HL-60 (cell line): ENCODE measurements around the gene CLSTN2.

Source experiments
- DNase-seq, 2 experiments: peaks; one replicate each; pipeline ENCODE4 v3.0.0-alpha.2; 2010 to 2020; ENCODE audit warnings: low read depth in 1 of 2, low spot score in 1 of 2
- H3K27ac ChIP-seq: fragments of 250-450 bp; sonication (Bioruptor Pico); replicated peaks from 2 replicates; pipeline ENCODE4 v1.5.1; 2020; ENCODE audit warnings: mild to moderate bottlenecking, moderate library complexity
- H3K27me3 ChIP-seq: fragments of 250-450 bp; sonication (Bioruptor Pico); 2 replicates; pipeline ENCODE4 v1.5.1; 2021; ENCODE audit warnings: mild to moderate bottlenecking, moderate library complexity; ENCODE audit not compliant: insufficient read depth, poor library complexity, severe bottlenecking
- H3K4me3 ChIP-seq: replicated peaks from 2 replicates; pipeline ENCODE4 v1.5.1; 2011; ENCODE audit warnings: mild to moderate bottlenecking, control low read depth, low read length; ENCODE audit not compliant: insufficient read depth
- GABPA ChIP-seq: IDR thresholded peaks from 2 replicates; pipeline ENCODE4 v1.6.1; 2012; ENCODE audit warnings: low read depth
- POLR2AphosphoS5 ChIP-seq: IDR thresholded peaks from 2 replicates; pipeline ENCODE4 v1.6.1; 2012; ENCODE audit warnings: low read depth
- REST ChIP-seq: IDR thresholded peaks from 2 replicates; pipeline ENCODE4 v1.6.1; 2012; ENCODE audit warnings: low read depth; ENCODE audit not compliant: insufficient replicate concordance
- SPI1 ChIP-seq: IDR thresholded peaks from 2 replicates; pipeline ENCODE4 v1.6.1; 2012; ENCODE audit warnings: low read depth, mild to moderate bottlenecking, borderline replicate concordance
- TF ChIP-seq, protein P1 (sequence below): IDR thresholded peaks from one replicate; pipeline ENCODE4 v1.5.1; 2011; ENCODE audit warnings: low read length, control low read depth, inconsistent platforms; ENCODE audit not compliant: insufficient read depth

Gene CLSTN2

DNA sequence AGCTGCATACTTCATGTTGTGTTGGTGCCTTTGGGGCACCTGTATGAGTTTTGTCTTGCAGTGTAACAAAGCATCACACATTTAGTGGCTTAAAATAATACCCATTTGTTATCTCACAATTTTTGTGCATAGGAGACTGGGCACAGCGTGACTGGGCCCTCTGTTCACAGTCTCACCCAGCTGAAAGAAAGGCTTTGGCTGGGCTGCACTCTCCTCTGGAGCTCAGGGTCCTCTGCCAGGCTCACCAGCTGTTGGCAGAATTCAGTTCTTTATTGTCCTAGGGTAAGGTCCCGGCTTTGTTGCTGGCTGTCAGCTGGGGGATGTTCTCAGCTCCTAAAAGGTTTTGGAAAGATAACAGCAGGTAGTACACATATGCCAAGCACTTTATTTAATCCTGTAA, 263.3 kb downstream of the CLSTN2 start:
- no peak for TF ChIP-seq REST
- no peak for TF ChIP-seq POLR2AphosphoS5
- TF ChIP-seq SPI1: no peak
- TF ChIP-seq GABPA: no peak
- TF ChIP-seq, protein P1, sequence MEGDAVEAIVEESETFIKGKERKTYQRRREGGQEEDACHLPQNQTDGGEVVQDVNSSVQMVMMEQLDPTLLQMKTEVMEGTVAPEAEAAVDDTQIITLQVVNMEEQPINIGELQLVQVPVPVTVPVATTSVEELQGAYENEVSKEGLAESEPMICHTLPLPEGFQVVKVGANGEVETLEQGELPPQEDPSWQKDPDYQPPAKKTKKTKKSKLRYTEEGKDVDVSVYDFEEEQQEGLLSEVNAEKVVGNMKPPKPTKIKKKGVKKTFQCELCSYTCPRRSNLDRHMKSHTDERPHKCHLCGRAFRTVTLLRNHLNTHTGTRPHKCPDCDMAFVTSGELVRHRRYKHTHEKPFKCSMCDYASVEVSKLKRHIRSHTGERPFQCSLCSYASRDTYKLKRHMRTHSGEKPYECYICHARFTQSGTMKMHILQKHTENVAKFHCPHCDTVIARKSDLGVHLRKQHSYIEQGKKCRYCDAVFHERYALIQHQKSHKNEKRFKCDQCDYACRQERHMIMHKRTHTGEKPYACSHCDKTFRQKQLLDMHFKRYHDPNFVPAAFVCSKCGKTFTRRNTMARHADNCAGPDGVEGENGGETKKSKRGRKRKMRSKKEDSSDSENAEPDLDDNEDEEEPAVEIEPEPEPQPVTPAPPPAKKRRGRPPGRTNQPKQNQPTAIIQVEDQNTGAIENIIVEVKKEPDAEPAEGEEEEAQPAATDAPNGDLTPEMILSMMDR: no peak
- H3K27me3 ChIP-seq: no peaks in the 10 kb centered on the region
- H3K4me3 ChIP-seq: no peak overlapping the region
- no peak for DNase-seq
- H3K27ac ChIP-seq: no peak overlapping the region

- no peaks in the 10 kb centered on the region for H3K27me3 ChIP-seq
- H3K27ac ChIP-seq: no peak overlapping the region
- DNase-seq: no peak
- H3K4me3 ChIP-seq: no peak overlapping the region
- TF ChIP-seq SPI1 (no peak), GABPA (no peak), REST (no peak), POLR2AphosphoS5 (no peak)
- TF ChIP-seq, protein P1: no peak
Observed at GRCh38 chr3:140199008-140199407, 264.0 kb downstream of the CLSTN2 start.

- Histone ChIP-seq H3K27ac (no peak overlapping the region), H3K27me3 (no peaks in the 10 kb centered on the region), H3K4me3 (no peak overlapping the region)
- TF ChIP-seq SPI1: no peak
- no peak for TF ChIP-seq GABPA
- TF ChIP-seq, protein P1: no peak
- TF ChIP-seq REST: no peak
- no peak for TF ChIP-seq POLR2AphosphoS5
- DNase-seq: no peak
Observed at GRCh38 chr3:140199743-140200142, 264.8 kb downstream of the CLSTN2 start.
